ENCODE data around the gene SLC36A1. TPM values are rescaled to one million over a fixed set of nuclear protein-coding genes. Genes with fewer than 3 reads are reported as not detected.

The SLC36A1 gene
- polyA plus RNA-seq, 1 experiment = 26.0 TPM

DNA sequence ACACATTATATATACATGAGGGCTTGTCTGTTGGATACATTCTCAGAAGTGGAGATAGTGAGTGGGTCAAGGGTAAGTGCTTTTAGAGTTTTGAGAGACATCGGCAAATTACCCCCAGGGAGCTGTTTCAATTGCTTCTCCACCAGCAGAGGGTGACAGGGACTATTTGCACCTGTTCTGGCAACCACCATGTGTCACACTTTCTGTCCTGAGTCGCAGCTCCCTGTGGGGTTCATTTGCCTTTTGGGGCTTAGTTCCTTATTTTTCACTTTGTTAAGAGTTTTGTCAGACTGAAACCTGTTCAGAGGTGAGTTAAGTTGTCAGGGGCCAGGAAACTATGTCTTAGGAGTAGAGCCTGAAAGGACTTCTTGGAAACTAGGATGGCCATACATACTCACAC is 20.1 kb upstream of the SLC36A1 start:
- no peak for DNase-seq (ENCODE audit: low read depth)
- no peaks in the 10 kb centered on the region for H3K36me3 ChIP-seq (ENCODE audit: control insufficient read depth, insufficient read depth, low read length)
- H3K4me3 ChIP-seq (ENCODE audit: low read depth, low read length) = no peak overlapping the region
- CTCF ChIA-PET = no interaction called here
- POLR2A ChIA-PET = no interaction called here
- H3K27me3 ChIP-seq (ENCODE audit: control insufficient read depth, insufficient read depth, low read length) = 0 out of 2 replicates have a peak, but pooled peaks cover 1% of the 10 kb centered on the region
- TF ChIP-seq, protein P1, sequence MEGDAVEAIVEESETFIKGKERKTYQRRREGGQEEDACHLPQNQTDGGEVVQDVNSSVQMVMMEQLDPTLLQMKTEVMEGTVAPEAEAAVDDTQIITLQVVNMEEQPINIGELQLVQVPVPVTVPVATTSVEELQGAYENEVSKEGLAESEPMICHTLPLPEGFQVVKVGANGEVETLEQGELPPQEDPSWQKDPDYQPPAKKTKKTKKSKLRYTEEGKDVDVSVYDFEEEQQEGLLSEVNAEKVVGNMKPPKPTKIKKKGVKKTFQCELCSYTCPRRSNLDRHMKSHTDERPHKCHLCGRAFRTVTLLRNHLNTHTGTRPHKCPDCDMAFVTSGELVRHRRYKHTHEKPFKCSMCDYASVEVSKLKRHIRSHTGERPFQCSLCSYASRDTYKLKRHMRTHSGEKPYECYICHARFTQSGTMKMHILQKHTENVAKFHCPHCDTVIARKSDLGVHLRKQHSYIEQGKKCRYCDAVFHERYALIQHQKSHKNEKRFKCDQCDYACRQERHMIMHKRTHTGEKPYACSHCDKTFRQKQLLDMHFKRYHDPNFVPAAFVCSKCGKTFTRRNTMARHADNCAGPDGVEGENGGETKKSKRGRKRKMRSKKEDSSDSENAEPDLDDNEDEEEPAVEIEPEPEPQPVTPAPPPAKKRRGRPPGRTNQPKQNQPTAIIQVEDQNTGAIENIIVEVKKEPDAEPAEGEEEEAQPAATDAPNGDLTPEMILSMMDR (IDR thresholded peaks at IDR 0.05; ENCODE audit: insufficient read depth, low read depth, low read length) = no peak

DNA sequence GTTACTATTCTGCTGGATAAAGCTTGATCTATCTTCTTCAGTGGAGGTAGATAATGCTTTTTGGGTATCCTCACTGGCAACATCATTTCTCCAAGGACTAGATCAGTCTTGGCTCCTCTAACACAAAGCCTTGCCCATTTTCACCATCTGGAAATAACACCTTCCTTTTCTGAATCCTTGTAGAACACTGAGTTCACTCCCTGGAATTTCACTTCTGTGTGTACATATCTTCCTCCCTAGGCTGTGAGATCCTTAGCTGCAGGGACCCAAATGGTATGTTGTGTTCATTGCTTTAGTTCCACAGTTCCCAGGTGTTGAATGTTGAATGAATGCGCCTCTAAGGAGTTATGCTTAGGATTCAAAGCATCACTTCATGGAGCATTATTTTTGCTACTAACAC is 16.7 kb upstream of the SLC36A1 start:
- H3K27me3 ChIP-seq (ENCODE audit: control insufficient read depth, insufficient read depth, low read length) = no peaks in the 10 kb centered on the region
- ChIA-PET POLR2A (no interaction called here), CTCF (interaction anchor here (1.0 to 1.2 kb wide), 2 partner anchors 17 to 90 kb away, joined by 4 read pairs; partner anchors contain the start of gene SLC36A1)
- H3K36me3 ChIP-seq (ENCODE audit: control insufficient read depth, insufficient read depth, low read length) = no peaks in the 10 kb centered on the region
- DNase-seq (ENCODE audit: low read depth) = no peak
- TF ChIP-seq, protein P1 (IDR thresholded peaks at IDR 0.05; ENCODE audit: insufficient read depth, low read depth, low read length) = no peak
- no peak overlapping the region for H3K4me3 ChIP-seq (ENCODE audit: low read depth, low read length)

DNA sequence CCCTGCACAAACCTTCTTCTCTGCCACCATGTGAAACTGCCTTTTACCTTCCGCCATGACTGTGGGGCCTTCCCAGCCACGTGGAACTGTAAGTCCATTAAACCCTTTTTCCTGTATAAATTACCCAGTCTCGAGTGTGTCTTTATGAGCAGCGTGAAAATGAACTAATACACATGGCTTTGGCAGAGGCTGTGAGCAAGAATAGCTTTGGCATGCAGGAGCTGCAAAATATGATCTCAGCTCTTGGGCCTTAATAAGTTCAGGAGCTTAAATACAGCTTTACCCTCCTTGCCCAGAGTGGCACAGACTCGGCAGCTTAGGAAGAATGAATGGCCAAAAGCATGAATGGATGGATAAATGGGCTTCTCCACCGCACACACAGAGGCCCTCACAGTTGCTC is 15.7 kb upstream of the SLC36A1 start:
- peaks cover under 1% of the 10 kb centered on the region; the same call in 1 of the 2 replicates for H3K27me3 ChIP-seq (ENCODE audit: control insufficient read depth, insufficient read depth, low read length)
- TF ChIP-seq, protein P1 (IDR thresholded peaks at IDR 0.05; ENCODE audit: insufficient read depth, low read depth, low read length) = no peak
- ChIA-PET POLR2A (no interaction called here), CTCF (interaction anchor here (1.0 to 1.2 kb wide), 4 partner anchors 15 to 89 kb away, joined by 3 to 4 read pairs (median 4); partner anchors contain the start of gene SLC36A1)
- DNase-seq (ENCODE audit: low read depth) = no peak
- H3K36me3 ChIP-seq (ENCODE audit: control insufficient read depth, insufficient read depth, low read length) = no peaks in the 10 kb centered on the region
- H3K4me3 ChIP-seq (ENCODE audit: low read depth, low read length) = no peak overlapping the region

DNA sequence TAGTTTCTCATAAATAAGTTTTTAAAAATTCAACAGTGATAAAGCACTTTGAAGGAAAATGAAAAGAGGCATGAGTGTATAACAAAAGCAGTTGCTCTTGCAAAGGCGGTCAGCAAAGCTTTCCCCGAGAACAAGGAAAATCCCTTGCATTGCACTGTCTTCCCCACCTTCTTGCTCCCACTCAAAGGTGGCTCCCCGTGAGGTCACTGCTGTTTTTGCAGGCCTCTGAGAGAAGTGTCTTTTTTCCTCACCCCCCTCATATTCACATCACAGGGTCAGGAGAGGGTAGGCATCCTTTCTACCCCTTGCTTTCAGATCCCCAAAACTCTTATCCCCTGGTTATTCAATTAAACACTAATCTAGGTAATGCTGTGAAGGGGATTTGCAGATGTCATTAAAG is 15.2 kb upstream of the SLC36A1 start:
- TF ChIP-seq, protein P1 (IDR thresholded peaks at IDR 0.05; ENCODE audit: insufficient read depth, low read depth, low read length) = no peak
- DNase-seq (ENCODE audit: low read depth) = no peak
- CTCF ChIA-PET = interaction anchor here (1.1 to 1.2 kb wide), 2 partner anchors 15 to 69 kb away, joined by 3 to 4 read pairs; partner anchors contain the start of gene SLC36A1
- Histone ChIP-seq H3K4me3 (ENCODE audit: low read depth, low read length) (no peak overlapping the region), H3K36me3 (ENCODE audit: control insufficient read depth, insufficient read depth, low read length) (no peaks in the 10 kb centered on the region), H3K27me3 (ENCODE audit: control insufficient read depth, insufficient read depth, low read length) (peaks cover 4% of the 10 kb centered on the region; the same call in 1 of the 2 replicates)
- POLR2A ChIA-PET = no interaction called here

DNA sequence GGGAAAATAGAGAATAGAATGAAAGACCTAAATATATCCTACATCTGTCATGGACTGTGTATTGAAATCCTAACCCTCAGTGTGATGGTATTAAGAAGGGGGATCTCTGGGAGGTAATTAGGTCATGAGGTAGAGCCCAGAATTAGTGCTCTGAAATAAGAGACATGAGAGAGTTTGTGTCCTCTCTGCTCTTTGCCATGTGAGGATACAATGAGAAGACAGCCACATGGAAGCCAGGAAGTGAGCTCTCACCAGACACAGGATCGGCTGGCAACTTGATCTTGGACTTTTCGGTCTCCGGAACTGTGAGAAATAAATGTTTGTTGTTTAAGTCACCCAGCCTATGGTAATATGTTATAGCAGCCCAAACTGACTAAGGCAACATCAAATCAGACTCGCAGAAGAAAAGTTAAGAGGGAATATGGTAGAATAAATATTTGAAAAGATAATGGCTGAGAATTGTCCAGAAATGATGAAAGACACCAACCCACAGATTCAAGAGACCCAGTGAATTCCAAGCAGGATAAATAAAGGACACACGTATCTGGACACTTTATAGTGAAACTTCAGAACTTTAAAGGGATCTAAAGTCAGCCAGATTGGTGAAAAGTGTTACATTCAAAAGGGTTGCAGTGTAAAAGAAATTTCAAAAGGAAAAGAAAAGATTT is 12.7 kb upstream of the SLC36A1 start:
- ChIA-PET CTCF (no interaction called here), POLR2A (no interaction called here)
- Histone ChIP-seq H3K27me3 (ENCODE audit: control insufficient read depth, insufficient read depth, low read length) (peaks cover 4% of the 10 kb centered on the region; the same call in 1 of the 2 replicates), H3K36me3 (ENCODE audit: control insufficient read depth, insufficient read depth, low read length) (no peaks in the 10 kb centered on the region), H3K4me3 (ENCODE audit: low read depth, low read length) (no peak overlapping the region)
- no peak for DNase-seq (ENCODE audit: low read depth)
- TF ChIP-seq, protein P1 (IDR thresholded peaks at IDR 0.05; ENCODE audit: insufficient read depth, low read depth, low read length) = no peak
